ENCODE measurements around the gene PLEK2.

Gene PLEK2

GRCh38 chr14:67393689-67394088, 18.3 kb downstream of the PLEK2 start:
- no peak for DNase-seq (ENCODE audit: low read depth in 2 of 2)
- no peak for TF ChIP-seq CTCF (IDR thresholded peaks at IDR 0.05; ENCODE audit: low read depth, low read length)
- no peak overlapping the region for H3K4me3 ChIP-seq (replicated peaks in 1 of 2; ENCODE audit: low read depth in 2 of 2, low read length in 2 of 2)

DNA sequence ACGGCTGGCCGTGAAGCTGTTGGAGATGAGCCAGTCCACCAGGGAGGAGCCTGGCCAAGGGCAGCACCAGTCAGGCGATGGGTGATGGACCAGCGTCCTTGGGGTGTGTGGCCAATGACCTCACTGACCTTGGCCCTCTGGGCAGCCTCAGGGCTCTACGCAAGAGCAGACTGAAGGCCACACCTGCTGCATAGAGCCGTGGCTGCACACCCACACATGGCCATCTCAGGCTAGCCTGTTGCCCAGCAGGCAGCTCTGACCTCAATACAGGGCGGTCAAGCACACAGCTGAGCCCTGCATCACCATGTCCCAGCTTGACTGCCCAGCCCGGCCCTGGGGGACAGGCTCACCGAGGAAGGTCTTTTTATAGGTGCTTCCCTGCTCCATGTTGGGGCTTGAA, 19.2 kb downstream of the PLEK2 start:
- no peak overlapping the region for H3K4me3 ChIP-seq (replicated peaks in 1 of 2; ENCODE audit: low read depth in 2 of 2, low read length in 2 of 2)
- TF ChIP-seq CTCF (IDR thresholded peaks at IDR 0.05; ENCODE audit: low read depth, low read length): no peak
- no peak for DNase-seq (ENCODE audit: low read depth in 2 of 2)

DNA sequence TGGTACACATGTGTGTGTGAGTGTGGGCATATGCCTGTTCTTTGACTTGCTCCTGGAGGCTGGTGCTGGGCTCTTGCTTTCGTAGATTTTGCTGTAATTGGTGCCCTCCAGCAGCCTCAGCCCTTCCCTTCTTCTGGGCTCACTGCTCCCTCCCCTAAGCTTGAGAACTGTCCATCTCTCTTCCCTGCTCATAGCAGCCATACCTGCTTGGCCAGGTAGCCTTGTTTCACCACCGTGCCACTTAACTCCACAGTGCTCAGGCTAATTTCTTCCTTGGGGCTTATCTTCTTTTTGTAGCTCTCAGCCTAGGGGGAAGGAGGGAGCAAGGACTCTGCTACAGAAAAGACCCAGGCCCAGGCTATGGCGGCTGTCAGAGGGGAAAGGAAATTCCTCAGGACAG, 19.8 kb downstream of the PLEK2 start:
- TF ChIP-seq CTCF (IDR thresholded peaks at IDR 0.05; ENCODE audit: low read depth, low read length): no peak
- no peak overlapping the region for H3K4me3 ChIP-seq (replicated peaks in 1 of 2; ENCODE audit: low read depth in 2 of 2, low read length in 2 of 2)
- DNase-seq (ENCODE audit: low read depth in 2 of 2): no peak

DNA sequence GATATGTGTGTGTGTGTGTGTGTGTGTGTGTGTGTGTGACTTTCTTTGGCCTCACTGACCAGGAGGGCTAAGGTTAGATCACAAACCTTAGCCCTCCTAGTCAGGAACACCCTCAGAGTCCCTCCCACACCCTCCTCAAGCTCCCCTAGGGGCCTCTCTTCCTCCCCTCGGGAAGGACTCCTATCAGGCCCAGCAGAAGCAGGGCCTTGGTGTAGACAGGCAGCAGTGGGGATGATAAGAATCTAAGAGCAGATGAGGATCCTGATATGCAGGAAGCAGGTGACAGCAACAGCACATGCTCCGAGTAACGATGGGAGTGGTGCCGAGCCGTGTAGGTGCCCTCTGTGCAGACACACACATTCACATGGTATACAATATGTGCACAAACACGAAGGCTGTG, 20.7 kb downstream of the PLEK2 start:
- TF ChIP-seq CTCF (IDR thresholded peaks at IDR 0.05; ENCODE audit: low read depth, low read length): no peak
- no peak overlapping the region for H3K4me3 ChIP-seq (replicated peaks in 1 of 2; ENCODE audit: low read depth in 2 of 2, low read length in 2 of 2)
- DNase-seq (ENCODE audit: low read depth in 2 of 2): no peak

- no peak for TF ChIP-seq CTCF (IDR thresholded peaks at IDR 0.05; ENCODE audit: low read depth, low read length)
- H3K4me3 ChIP-seq (replicated peaks in 1 of 2; ENCODE audit: low read depth in 2 of 2, low read length in 2 of 2): no peak overlapping the region
- no peak for DNase-seq (ENCODE audit: low read depth in 2 of 2)
Measured at GRCh38 chr14:67389811-67390534, 22.0 kb downstream of the PLEK2 start.

- TF ChIP-seq CTCF (IDR thresholded peaks at IDR 0.05; ENCODE audit: low read depth, low read length): no peak
- DNase-seq (ENCODE audit: low read depth in 2 of 2): no peak
- no peak overlapping the region for H3K4me3 ChIP-seq (replicated peaks in 1 of 2; ENCODE audit: low read depth in 2 of 2, low read length in 2 of 2)
Measured at GRCh38 chr14:67389275-67389674, 22.7 kb downstream of the PLEK2 start.

DNA sequence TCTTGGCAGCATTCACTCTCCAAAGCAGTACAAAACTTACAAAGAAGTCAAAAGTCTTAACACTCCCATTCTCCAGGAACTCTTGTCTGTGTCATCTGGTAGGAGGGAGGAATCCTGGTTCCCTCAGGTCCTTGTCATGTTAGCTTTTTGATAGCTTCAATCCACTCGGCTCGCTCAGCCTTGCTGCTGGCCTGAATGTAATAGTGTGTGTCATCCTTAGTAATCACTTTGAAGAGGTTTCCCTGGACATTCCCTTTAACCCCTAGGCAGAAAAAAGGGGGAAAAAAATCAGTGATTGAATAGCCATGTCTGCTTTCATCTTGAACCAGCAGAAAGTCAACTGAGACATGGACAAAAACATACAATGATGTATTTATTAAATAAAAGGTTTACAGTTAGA, 24.8 kb downstream of the PLEK2 start:
- no peak for TF ChIP-seq CTCF (IDR thresholded peaks at IDR 0.05; ENCODE audit: low read depth, low read length)
- no peak overlapping the region for H3K4me3 ChIP-seq (replicated peaks in 1 of 2; ENCODE audit: low read depth in 2 of 2, low read length in 2 of 2)
- DNase-seq (ENCODE audit: low read depth in 2 of 2): peak in 1 of 2 donors; percentile 26

Measured in cardiac fibroblast (primary cell).